SK-N-SH (cell line): ENCODE data around the gene POLR3B. TPM values are rescaled to one million over a fixed set of nuclear protein-coding genes. Genes with fewer than 3 reads are reported as not detected.

ENCODE experiments used
- CTCF ChIA-PET: fragments of 300-600, 350-600 bp; formaldehyde crosslinking; extraction: SDS; loops from one replicate; lab custom pipeline; 2021; lab: Yijun Ruan, JAX
- POLR2A ChIA-PET: fragments of 350-600 bp; sonication (Branson Sonifier 250); formaldehyde crosslinking; extraction: SDS; loops from one replicate; lab custom pipeline; 2020; ENCODE audit warnings: antibody characterized with exemption, inconsistent platforms; lab: Yijun Ruan, JAX
- DNase-seq: peaks from one replicate; pipeline ENCODE4 v3.0.0; 2012
- H2AFZ ChIP-seq: fragments of 200-600 bp; sonication (generic); 2 replicates; pipeline ENCODE4 v1.8.1; 2016; ENCODE audit warnings: antibody characterized with exemption, mild to moderate bottlenecking, low read depth
- H3F3A ChIP-seq: fragments of 200-600 bp; sonication (generic); replicated peaks from 2 replicates; pipeline ENCODE3; 2016; ENCODE audit warnings: antibody characterized with exemption, mild to moderate bottlenecking; ENCODE audit not compliant: insufficient read depth
- H3K27ac ChIP-seq, 2 experiments: fragments of 200-500 bp in 1 of 2; fragments of 200-600 bp in 1 of 2; sonication (Bioruptor generic) in 1 of 2; sonication (generic), shearing (Covaris generic) in 1 of 2; 2 replicates each; pipeline versions ENCODE4 v1.5.1 to v1.6.1; 2014 to 2016; ENCODE audit warnings: low read depth in 2 of 2, inconsistent platforms in 1 of 2, low read length in 1 of 2, mild to moderate bottlenecking in 1 of 2, mixed read lengths in 1 of 2
- H3K27me3 ChIP-seq: fragments of 200-600 bp; sonication (generic), shearing (Covaris generic); 2 replicates; pipeline ENCODE4 v1.6.1; 2016; ENCODE audit warnings: mixed run types; ENCODE audit not compliant: insufficient read depth
- H3K36me3 ChIP-seq, 2 experiments: fragments of 200-500 bp in 1 of 2; fragments of 200-600 bp in 1 of 2; sonication (Bioruptor generic) in 1 of 2; sonication (generic) in 1 of 2; replicated peaks in 1 of 2; 2 replicates each; pipeline versions ENCODE3 to v1.5.1; 2014 to 2016; ENCODE audit warnings: low read length in 1 of 2, mild to moderate bottlenecking in 1 of 2; ENCODE audit not compliant: insufficient read depth in 2 of 2, control insufficient read depth in 1 of 2
- H3K4me1 ChIP-seq, 2 experiments: fragments of 200-500 bp in 1 of 2; fragments of 200-600 bp in 1 of 2; sonication (Bioruptor generic) in 1 of 2; sonication (generic), shearing (Covaris generic) in 1 of 2; 2 replicates each; pipeline versions ENCODE4 v1.5.1 to v1.6.1; 2014 to 2016; ENCODE audit warnings: low read depth in 1 of 2, low read length in 1 of 2, mixed run types in 1 of 2; ENCODE audit not compliant: insufficient read depth in 2 of 2, control insufficient read depth in 1 of 2
- H3K4me2 ChIP-seq: fragments of 200-600 bp; sonication (generic), shearing (Covaris generic); 2 replicates; pipeline ENCODE4 v1.6.1; 2017; ENCODE audit warnings: mixed run types
- H3K4me3 ChIP-seq, 2 experiments: fragments of 200-500 bp in 1 of 2; fragments of 200-600 bp in 1 of 2; sonication (Bioruptor generic) in 1 of 2; sonication (generic), shearing (Covaris generic) in 1 of 2; 2 replicates each; pipeline versions ENCODE4 v1.5.1 to v1.8.1; 2014 to 2016; ENCODE audit warnings: low read depth in 2 of 2, inconsistent platforms in 1 of 2, low read length in 1 of 2, mild to moderate bottlenecking in 1 of 2, mixed read lengths in 1 of 2, moderate library complexity in 1 of 2
- H3K79me2 ChIP-seq: fragments of 200-600 bp; sonication (generic); 2 replicates; pipeline ENCODE4 v1.8.1; 2017; ENCODE audit warnings: mild to moderate bottlenecking; ENCODE audit not compliant: insufficient read depth
- H3K9ac ChIP-seq: fragments of 200-600 bp; sonication (generic); 2 replicates; pipeline ENCODE4 v1.6.1; 2017; ENCODE audit warnings: mixed run types
- H3K9me2 ChIP-seq: fragments of 200-600 bp; sonication (generic); 2 replicates; pipeline ENCODE4 v1.6.1; 2017; ENCODE audit warnings: mixed run types
- H3K9me3 ChIP-seq: fragments of 200-600 bp; sonication (generic); 2 replicates; pipeline ENCODE4 v1.6.1; 2017; ENCODE audit warnings: mixed run types, mild to moderate bottlenecking, moderate library complexity
- H4K20me1 ChIP-seq: fragments of 200-600 bp; sonication (generic); 2 replicates; pipeline ENCODE4 v1.6.1; 2017; ENCODE audit warnings: mild to moderate bottlenecking, mixed run types; ENCODE audit not compliant: insufficient read depth
- CHD2 ChIP-seq: fragments of 150-350 bp; IDR thresholded peaks from 2 replicates; pipeline ENCODE4 v1.6.1; 2018; ENCODE audit warnings: low read length; ENCODE audit not compliant: partially characterized antibody
- EP300 ChIP-seq, 2 experiments: IDR thresholded peaks; 2 replicates each; pipeline versions ENCODE4 v1.4.0 to v1.6.1; 2012; ENCODE audit warnings: borderline replicate concordance in 1 of 2, low read depth in 1 of 2, low read length in 1 of 2
- EZH2phosphoT487 ChIP-seq: fragments of 200-600 bp; sonication (generic); IDR thresholded peaks from 2 replicates; pipeline ENCODE4 v1.6.1; 2017; ENCODE audit warnings: low read depth, mixed run types, mild to moderate bottlenecking, antibody characterized with exemption, moderate library complexity, borderline replicate concordance
- FOSL2 ChIP-seq: IDR thresholded peaks from 2 replicates; pipeline ENCODE4 v1.4.0; 2012; ENCODE audit warnings: low read depth, mild to moderate bottlenecking, moderate library complexity, borderline replicate concordance
- FOXJ3 ChIP-seq: sonication (generic); formaldehyde crosslinking; IDR thresholded peaks from 2 replicates; pipeline ENCODE4 v1.5.1; 2020; ENCODE audit warnings: mild to moderate bottlenecking, missing genetic modification reagents
- FOXM1 ChIP-seq: IDR thresholded peaks from 2 replicates; pipeline ENCODE4 v1.4.0; 2012; ENCODE audit warnings: low read depth, mild to moderate bottlenecking
- JUND ChIP-seq: IDR thresholded peaks from 2 replicates; pipeline ENCODE4 v1.4.0; 2012
- POLR2AphosphoS5 ChIP-seq: IDR thresholded peaks from 2 replicates; pipeline ENCODE4 v1.6.1; 2012; ENCODE audit warnings: low read depth, low read length
- RCOR1 ChIP-seq: fragments of 150-350 bp; IDR thresholded peaks from 2 replicates; pipeline ENCODE4 v1.6.1; 2017; ENCODE audit warnings: antibody characterized with exemption, low read length
- RFX5 ChIP-seq: IDR thresholded peaks from 2 replicates; pipeline ENCODE4 v1.6.1; 2012; ENCODE audit warnings: mild to moderate bottlenecking, improper control_type of control experiment, low read length
- RXRA ChIP-seq: IDR thresholded peaks from 2 replicates; pipeline ENCODE4 v1.4.0; 2012; ENCODE audit warnings: low read depth, mild to moderate bottlenecking, borderline replicate concordance
- SMC3 ChIP-seq: IDR thresholded peaks from 2 replicates; pipeline ENCODE4 v1.6.1; 2012; ENCODE audit warnings: low read depth, low read length, improper control_type of control experiment
- TEAD4 ChIP-seq: IDR thresholded peaks from 2 replicates; pipeline ENCODE4 v1.4.0; 2012; ENCODE audit warnings: mild to moderate bottlenecking, borderline replicate concordance; ENCODE audit not compliant: insufficient read depth
- YY1 ChIP-seq: IDR thresholded peaks from 2 replicates; pipeline ENCODE4 v1.4.0; 2012; ENCODE audit warnings: low read depth, mild to moderate bottlenecking
- WGBS: methylation state at CpG from one replicate; pipeline ENCODE4 v1.1.6; 2017; ENCODE audit warnings: low lambda C conversion rate; 5-methylcytosine and 5-hydroxymethylcytosine counted together
- polyA plus RNA-seq, 3 experiments: library from polyadenylated mRNA; depleted of rRNA; stranded (reverse); fragments of >200 nt; gene quantifications; 2 replicates each; pipeline ENCODE4 v1.2.3, GENCODE V29; 2012
- TF ChIP-seq, protein P1 (sequence below): IDR thresholded peaks from 2 replicates; pipeline ENCODE4 v1.6.1; 2012; ENCODE audit warnings: mild to moderate bottlenecking, low read depth, low read length, moderate library complexity
- TF ChIP-seq, protein P2 (sequence below): IDR thresholded peaks from 2 replicates; pipeline ENCODE4; 2012
- TF ChIP-seq, protein P3 (sequence below): fragments of 150-350 bp; IDR thresholded peaks from 2 replicates; pipeline ENCODE4 v1.6.1; 2017; ENCODE audit warnings: antibody characterized with exemption, low read length, low read depth, borderline replicate concordance
- TF ChIP-seq, protein P4 (sequence below): IDR thresholded peaks from 2 replicates; pipeline ENCODE4 v1.4.0; 2012; ENCODE audit warnings: low read depth
- TF ChIP-seq, protein P5 (sequence below): fragments of 150-350 bp; IDR thresholded peaks from 2 replicates; pipeline ENCODE4 v1.6.1; 2016; ENCODE audit warnings: mild to moderate bottlenecking, low read depth, low read length

Gene POLR3B
- polyA plus RNA-seq, 1 of the 3 experiments (the other 2 are of a cell fraction): 3.3 TPM

DNA sequence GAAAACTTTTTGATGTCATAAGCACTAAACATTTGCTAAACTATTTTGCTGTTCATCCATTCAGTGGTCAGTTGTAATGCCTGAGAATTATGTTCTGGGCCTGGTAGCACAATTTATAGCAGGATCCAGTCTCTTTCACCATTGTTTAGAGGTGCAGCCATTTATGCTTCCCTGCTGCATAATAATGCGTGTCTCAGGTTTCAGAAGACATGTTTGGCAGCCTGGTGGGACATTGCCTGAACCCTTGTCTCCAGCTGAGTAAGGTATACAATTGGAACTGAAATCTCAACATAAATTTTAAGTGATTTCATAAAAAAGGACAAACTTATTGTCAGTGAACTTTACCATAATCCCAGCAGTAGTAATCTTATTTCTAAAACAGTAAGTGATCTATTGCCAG is 94.8 kb downstream of the POLR3B start:
- Histone ChIP-seq H3K4me1 (no peaks in the 10 kb centered on the region), H3K9me3 (no peaks in the 10 kb centered on the region), H3K9me2 (no peaks in the 10 kb centered on the region), H4K20me1 (no peaks in the 10 kb centered on the region), H3F3A (no peaks in the 10 kb centered on the region), H3K27me3 (no peaks in the 10 kb centered on the region), H2AFZ (no peak overlapping the region), H3K9ac (no peak overlapping the region), H3K36me3 (peaks cover 11 to 22% of the 10 kb centered on the region in 2 experiments), H3K79me2 (no peaks in the 10 kb centered on the region), H3K4me3 (no peak overlapping the region), H3K27ac (no peak overlapping the region), H3K4me2 (no peak overlapping the region)
- TF ChIP-seq, protein P1, sequence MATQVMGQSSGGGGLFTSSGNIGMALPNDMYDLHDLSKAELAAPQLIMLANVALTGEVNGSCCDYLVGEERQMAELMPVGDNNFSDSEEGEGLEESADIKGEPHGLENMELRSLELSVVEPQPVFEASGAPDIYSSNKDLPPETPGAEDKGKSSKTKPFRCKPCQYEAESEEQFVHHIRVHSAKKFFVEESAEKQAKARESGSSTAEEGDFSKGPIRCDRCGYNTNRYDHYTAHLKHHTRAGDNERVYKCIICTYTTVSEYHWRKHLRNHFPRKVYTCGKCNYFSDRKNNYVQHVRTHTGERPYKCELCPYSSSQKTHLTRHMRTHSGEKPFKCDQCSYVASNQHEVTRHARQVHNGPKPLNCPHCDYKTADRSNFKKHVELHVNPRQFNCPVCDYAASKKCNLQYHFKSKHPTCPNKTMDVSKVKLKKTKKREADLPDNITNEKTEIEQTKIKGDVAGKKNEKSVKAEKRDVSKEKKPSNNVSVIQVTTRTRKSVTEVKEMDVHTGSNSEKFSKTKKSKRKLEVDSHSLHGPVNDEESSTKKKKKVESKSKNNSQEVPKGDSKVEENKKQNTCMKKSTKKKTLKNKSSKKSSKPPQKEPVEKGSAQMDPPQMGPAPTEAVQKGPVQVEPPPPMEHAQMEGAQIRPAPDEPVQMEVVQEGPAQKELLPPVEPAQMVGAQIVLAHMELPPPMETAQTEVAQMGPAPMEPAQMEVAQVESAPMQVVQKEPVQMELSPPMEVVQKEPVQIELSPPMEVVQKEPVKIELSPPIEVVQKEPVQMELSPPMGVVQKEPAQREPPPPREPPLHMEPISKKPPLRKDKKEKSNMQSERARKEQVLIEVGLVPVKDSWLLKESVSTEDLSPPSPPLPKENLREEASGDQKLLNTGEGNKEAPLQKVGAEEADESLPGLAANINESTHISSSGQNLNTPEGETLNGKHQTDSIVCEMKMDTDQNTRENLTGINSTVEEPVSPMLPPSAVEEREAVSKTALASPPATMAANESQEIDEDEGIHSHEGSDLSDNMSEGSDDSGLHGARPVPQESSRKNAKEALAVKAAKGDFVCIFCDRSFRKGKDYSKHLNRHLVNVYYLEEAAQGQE: no peak
- TF ChIP-seq, protein P2, sequence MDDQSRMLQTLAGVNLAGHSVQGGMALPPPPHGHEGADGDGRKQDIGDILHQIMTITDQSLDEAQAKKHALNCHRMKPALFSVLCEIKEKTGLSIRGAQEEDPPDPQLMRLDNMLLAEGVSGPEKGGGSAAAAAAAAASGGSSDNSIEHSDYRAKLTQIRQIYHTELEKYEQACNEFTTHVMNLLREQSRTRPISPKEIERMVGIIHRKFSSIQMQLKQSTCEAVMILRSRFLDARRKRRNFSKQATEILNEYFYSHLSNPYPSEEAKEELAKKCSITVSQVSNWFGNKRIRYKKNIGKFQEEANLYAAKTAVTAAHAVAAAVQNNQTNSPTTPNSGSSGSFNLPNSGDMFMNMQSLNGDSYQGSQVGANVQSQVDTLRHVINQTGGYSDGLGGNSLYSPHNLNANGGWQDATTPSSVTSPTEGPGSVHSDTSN: no peak
- TF ChIP-seq, protein P3, sequence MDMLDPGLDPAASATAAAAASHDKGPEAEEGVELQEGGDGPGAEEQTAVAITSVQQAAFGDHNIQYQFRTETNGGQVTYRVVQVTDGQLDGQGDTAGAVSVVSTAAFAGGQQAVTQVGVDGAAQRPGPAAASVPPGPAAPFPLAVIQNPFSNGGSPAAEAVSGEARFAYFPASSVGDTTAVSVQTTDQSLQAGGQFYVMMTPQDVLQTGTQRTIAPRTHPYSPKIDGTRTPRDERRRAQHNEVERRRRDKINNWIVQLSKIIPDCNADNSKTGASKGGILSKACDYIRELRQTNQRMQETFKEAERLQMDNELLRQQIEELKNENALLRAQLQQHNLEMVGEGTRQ: no peak
- TF ChIP-seq POLR2AphosphoS5 (no peak), FOSL2 (no peak), EZH2phosphoT487 (no peak), RFX5 (no peak), YY1 (no peak), EP300 (IDR thresholded peaks at IDR 0.05; ENCODE audit: borderline replicate concordance in 1 of 2, low read depth in 1 of 2, low read length in 1 of 2) (no peak), TEAD4 (no peak), RCOR1 (no peak), JUND (no peak), FOXJ3 (no peak), FOXM1 (no peak), CHD2 (no peak), RXRA (no peak), SMC3 (no peak)
- TF ChIP-seq, protein P4, sequence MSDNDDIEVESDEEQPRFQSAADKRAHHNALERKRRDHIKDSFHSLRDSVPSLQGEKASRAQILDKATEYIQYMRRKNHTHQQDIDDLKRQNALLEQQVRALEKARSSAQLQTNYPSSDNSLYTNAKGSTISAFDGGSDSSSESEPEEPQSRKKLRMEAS: no peak
- TF ChIP-seq, protein P5, sequence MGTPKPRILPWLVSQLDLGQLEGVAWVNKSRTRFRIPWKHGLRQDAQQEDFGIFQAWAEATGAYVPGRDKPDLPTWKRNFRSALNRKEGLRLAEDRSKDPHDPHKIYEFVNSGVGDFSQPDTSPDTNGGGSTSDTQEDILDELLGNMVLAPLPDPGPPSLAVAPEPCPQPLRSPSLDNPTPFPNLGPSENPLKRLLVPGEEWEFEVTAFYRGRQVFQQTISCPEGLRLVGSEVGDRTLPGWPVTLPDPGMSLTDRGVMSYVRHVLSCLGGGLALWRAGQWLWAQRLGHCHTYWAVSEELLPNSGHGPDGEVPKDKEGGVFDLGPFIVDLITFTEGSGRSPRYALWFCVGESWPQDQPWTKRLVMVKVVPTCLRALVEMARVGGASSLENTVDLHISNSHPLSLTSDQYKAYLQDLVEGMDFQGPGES: no peak
- WGBS: 100% methylated on average over 1 of the region's 1 CpG
- ChIA-PET CTCF (no interaction called here), POLR2A (no interaction called here)
- DNase-seq: no peak
